HK-2 (cell line): ENCODE results near the gene CTTNBP2NL.
A peak's percentile ranks its signal among the peaks of the same experiment; 100 is the strongest.

Experiments
- DNase-seq: peaks from one replicate; pipeline ENCODE4 v3.0.0-alpha.2; 2018; ENCODE audit not compliant: unreplicated experiment

CTTNBP2NL gene, protein sequence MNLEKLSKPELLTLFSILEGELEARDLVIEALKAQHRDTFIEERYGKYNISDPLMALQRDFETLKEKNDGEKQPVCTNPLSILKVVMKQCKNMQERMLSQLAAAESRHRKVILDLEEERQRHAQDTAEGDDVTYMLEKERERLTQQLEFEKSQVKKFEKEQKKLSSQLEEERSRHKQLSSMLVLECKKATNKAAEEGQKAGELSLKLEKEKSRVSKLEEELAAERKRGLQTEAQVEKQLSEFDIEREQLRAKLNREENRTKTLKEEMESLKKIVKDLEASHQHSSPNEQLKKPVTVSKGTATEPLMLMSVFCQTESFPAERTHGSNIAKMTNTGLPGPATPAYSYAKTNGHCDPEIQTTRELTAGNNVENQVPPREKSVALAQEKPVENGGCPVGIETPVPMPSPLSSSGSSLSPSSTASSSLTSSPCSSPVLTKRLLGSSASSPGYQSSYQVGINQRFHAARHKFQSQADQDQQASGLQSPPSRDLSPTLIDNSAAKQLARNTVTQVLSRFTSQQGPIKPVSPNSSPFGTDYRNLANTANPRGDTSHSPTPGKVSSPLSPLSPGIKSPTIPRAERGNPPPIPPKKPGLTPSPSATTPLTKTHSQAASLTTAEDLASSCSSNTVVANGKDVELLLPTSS

DNA sequence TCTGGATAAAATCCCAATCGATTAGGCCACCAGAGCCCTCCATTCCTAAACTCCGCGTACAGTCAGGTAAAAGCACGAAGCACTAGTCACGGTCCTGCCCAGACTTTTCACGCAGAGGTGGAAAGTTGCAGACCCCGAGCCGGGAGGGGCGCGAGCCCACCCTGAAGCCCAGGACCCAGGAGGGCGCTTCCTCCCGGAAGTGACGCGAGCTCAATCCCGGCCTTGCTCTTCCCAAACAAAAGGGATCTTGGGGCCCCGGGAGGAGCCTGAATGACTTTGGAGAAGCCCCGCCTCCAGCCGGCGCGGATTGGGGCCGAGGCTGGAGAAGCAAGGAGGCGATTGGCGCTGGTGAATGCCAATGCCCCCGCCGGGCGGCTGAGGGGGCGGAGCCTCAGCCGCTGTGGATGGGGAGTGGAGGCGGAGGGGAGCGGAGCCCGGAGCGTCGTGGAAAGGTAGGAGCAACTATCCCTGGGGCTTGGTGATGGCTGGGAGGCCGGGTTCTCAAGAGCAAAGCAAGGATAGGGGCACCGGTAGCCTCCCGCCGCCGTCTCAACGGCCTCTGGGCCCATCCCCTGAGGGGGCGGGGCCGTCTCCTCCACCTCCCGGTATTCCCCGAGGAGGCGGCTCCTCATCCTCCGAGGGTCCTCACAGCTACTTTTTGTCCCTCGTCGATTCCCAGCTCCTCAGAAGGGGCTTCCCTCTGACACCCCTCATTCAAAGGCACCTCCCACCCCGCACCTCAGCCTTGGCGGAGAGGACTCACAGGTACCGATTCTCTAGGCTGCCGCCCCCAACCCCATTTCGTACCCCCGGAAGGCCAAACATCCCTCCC is at the start of gene CTTNBP2NL:
CTTNBP2NL (plus strand) TSS at position 394 of the 832 bp plus-strand sequence. CDS start 19,952 bp downstream, outside the sequence.
- peak; percentile 96 for DNase-seq

DNA sequence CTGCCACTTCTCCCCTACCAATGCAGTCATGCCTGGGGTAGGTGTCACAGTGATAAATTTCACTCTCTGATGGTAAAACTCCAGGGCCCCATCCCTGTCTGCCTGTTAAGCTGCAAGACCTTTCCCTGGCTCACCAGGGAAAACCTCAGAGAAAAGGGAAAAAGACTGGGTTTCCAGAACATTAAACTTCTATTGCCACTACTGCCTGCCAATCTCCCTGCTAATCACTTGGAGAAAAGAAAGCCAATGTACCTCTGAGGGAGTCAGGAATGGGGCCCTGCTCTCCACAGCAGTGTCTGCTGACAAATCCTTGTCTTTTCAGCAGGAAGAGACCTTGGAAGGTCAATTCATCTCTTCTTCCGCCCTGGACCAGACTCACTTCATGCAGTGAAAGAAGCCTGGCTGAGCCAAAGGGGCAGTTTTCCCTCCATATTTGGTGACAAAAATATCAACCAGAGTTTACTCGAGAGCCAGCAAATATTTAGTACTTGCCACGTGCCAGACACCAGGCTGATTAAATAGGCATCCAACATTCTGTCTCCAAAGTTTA is 49.1 kb upstream of the CTTNBP2NL start:
- no peak for DNase-seq

DNA sequence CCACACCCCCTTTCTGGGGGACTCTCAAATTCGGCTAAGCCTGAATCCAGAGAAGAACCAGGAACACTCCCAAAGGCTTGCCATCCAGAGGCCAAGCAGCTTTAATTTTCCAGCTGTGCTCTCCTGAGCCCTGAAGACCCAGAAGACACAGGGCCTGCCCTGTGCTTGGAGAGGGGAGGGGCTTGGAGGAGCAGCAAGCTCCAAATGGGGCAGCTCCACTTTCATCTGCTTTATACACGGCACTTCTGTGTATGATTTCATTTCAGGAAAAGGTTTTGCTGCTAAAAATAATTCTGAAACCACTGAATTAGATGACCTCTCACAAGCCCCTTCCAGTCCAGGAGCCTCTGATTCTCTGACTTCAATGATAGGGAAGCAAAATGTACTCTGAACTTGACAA is 39.2 kb upstream of the CTTNBP2NL start:
- DNase-seq: no peak

DNA sequence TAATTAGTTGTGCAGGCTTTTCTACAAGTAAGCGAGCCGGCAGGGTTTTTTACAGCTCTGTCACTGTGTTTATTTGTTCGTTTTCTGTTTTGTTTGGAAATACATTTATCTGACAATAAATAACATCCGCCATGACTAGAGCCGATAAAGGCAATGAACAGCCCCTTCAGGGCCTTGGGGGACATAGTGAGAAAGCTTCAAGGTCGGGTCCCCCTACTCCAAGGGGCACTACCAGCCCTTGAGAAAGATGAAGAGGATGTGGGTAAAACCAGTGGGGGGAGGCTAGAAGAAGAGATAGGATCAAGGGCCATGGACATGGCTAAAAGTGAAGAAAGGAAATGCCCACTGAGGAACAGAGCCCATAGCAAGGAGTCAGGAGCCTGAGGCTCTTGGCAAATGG is 38.5 kb upstream of the CTTNBP2NL start:
- no peak for DNase-seq

DNA sequence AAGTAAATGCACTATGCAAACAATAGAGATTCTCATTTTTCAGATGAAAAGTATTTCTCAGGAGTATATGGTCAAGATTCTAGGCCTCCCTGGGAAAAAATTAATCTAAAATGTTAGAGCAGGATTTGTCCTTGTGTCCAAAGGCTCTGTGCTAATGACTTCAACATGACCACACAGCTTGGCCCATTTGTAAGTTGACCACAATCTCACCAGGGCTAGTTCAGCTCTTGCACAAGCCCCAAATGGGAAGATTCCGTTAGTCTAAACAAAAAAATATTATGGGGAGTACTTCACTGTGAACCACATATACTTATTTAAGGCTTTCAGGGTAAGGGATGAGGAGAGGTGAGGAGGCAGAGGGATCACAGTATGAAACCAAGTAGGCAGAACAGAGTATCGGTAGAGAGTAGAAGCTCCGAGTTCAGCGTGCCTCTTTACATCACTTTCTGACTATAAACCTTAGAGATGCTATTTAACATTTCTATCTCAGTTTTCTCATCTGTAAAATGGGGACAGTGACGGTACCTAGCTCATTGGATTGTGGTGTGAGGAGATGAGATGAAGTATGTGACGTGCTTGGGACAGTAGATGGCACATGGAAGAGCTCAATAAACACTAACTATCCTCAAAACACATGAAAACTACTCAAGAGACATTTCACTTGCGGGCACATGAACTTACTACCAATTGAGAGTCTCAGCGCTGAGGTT is 37.8 kb upstream of the CTTNBP2NL start:
- DNase-seq: no peak

DNA sequence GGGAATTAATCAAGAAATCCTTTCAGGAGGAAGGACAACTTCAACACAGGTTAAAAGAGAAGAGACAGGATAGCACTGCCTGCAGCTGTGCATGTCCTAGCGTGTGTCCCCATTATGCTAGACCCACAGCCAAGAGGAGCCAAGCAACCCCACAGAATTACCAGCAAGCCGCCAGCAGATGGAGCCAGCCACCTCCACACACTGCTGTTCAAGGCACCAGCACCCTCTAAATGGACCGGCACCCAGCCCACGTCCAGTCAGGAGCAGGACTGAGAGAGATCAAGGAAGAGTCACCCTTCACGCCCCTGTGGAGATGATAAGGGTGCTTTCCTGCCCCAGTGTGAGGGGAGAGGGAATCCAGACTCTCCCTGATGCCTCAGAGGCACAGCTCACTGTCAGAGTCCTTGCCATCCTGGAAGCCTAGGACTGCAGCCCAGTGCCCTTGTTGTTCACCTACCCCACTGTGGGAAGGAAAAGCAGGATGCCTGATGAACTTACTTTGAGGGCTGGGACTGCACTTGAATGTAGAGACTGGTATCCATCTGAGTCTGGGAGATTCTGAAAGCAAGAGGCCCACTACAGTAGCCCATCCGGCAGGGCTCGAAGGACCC is 37.1 kb upstream of the CTTNBP2NL start:
- peak; percentile 34 for DNase-seq

DNA sequence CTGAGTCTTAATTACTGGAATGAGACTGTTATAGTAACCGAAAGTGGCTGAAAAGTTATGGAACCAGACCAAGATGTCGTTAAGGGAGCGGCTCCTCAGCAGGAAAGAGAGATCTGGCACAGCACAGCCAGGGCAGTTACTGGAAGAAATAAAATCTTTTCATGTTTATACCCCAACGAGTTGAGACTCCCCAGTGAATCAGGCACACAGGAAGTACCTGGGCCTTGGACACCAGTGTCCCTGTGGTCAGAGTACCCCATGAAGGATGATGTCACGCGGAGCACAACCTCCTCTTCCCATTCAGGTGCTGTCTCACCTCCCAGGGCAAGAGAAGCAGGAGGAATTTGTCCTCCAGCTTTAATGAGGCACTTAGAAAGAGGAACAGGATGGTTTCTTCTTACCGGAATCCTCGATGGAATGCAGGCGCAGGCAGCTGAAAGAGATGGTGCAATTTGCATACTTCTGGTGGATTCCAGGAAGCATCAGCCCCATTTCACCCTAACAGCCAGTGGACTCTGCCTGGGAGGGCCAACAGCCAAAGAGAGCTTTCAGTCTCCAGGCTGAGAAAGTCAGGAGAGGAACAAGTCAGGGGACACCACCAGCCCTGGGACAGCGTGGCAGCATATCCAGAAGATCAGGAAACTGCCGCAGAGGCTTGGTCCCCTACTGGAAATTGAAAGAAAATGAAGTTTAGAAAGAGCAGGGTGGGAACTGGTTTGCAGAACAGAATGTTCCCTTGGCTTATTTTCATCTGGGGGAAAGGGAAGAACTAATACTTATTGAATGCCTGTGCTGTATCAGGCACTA is 35.9 kb upstream of the CTTNBP2NL start:
- DNase-seq: no peak

DNA sequence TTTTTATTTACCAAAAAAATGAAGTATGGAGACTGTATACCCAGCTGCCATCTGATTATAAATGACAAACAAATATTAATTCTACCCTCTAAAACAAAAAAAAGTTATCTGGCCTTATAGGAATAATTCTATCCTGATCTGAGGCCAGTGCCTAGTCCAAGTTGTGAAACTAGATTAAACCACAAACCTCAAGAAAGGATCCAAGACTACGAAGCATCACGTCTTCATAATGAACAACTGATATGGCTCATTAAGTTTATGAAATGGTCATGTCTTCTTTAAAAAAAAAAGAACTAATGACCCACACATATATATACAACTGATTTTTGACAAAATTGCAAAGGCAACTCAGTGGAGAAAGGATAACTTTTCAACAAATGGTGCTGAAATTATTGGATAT is 32.4 kb upstream of the CTTNBP2NL start:
- DNase-seq: no peak

DNA sequence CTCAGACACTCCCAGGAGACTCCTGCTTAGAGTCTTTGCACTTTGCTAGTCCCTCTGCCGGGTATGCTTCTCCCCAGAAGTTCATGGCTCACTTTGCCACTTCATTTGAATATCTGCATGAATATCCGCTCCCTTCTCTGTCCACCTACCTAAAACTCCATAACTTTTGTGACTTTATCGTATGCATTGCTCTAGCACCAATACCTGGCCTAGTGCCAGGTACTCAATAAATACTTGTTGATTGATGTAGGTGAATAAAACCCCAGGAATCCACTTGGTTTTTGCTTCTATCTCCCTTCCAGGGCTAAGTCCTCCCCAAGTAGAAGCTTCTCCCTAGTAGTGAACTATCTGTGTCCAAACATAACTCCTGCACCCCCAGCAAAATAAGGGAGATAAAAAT is 27.8 kb upstream of the CTTNBP2NL start:
- DNase-seq: no peak

DNA sequence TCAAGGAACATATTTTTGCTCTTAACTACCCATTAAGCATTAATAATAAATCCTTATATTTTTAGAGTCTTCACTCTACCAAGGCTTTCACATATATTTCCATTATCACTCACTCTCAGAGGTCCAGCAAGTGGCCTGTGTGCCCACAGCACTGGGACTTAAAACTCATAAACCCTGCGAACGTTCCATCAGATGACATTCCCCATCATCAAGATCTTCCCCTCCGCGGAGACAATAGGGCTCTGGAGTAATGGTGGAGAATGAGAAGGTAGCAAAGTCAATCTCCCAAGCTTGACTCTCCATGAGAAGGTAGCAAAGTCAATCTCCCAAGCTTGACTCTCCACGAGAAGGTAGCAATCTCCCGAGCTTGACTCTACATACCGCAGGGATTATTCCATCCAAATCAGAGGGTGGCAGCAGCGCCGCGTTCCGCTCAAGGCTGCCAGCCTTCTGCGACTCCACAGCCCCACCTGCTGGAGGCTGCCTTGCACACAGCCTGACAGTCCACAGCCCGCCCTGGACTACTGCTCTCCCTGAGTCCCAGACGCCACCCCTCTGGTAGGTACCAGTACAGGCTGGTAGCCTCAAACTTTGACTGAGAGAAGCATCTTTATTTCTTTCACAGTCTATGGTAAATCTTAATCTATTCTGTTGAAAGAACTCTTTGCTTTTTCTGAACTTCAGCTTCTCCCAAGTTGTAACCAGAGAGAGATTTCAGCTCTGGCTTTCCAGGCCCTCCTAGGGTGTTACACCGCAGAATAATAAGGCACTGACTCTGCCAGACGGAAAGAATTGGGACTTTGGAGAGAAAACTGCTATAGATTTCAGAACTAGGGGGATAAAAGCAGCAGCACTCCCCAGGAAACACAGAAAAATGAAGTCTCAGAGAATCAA is 26.4 kb upstream of the CTTNBP2NL start:
- DNase-seq: peak; percentile 88

DNA sequence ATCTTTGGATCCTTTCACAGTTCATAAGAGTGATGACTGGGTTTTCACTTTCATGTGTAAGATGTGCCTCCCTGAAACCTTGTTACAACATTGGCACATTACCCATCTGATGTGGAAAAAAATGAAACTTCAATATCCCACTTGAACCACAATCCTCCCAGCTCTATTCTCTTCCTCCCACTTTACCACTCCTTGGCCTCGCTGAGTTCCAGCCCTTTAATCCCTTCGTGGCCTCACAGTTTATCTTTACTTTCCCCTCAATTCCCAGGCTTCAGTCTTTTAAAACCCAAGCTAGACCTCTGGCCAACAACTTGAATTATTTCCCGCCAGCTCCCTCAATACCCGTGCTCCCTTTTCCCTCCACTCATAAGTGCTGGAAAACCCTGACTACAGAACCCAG is 25.0 kb upstream of the CTTNBP2NL start:
- no peak for DNase-seq

DNA sequence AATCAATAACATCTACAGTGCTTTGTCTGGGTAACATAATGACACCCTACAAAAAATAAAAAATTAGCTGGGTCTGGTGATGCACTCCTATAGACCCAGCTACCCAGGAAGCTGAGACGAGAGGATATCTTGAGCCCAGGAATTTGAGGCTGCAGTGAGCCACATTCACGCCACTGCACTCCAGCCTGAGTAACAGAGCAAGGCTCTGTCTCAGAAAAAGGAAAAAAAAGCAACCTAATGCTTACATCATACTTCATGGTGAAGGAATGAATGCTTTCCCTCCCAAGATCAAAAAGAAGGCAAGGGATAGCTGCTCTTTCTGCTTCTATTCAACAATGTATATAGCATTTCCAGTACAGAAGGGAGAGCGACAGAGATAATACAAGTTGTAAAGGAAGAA is 24.2 kb upstream of the CTTNBP2NL start:
- no peak for DNase-seq

DNA sequence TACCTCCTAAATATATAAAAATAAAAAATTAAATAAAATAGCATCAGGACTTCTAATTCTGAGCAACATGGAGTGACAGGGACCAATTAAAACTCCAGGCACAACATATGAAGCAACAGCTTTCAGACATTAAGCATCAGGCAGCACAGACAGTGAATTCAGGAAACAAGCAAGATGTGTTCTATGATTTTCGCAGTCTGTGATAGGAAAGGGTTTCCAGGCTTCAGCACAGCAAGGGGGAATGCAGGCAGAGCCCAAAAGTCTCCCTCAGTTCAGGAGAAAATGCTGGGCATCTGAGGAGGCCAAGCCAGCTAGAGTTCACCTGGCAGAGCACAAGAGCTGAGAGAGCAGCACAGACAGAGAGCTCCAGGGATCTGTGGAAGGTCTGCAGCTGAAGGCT is 22.2 kb upstream of the CTTNBP2NL start:
- DNase-seq: no peak

DNA sequence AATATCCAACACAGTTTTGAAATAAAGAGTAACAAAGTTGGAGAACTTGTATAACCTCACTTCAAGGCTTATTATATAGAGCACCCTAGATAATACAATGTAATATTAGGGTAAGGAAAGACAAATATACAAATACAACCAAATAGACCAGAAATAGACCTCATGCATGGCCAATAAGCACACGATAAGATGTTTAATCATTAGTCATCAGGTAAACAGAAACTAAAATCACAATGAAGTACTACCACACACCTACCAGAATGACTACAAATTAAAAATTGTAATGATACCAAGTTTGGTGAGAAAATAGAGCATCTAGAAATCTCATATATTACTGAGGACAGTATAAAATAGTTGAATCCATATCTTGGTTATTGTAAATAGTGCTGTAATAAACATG is 20.3 kb upstream of the CTTNBP2NL start:
- DNase-seq: no peak

DNA sequence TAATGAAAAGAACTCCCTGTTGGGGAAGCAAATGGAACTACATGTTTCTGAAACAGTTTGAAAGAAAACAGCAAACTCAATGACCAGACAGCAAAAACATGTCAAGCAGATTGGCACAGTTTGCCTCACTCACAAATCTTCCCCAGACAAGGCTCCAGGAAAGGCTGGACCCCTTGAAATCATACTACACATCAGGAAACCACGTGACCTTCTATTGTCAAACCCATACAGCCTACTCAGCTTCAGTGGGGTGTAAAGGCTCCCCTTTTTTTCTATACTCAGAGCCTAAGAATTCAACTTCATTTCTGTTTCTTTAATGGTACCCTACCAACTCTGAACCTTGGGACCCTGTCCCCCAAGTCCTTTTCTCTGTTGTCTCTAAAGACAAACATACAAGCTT is 15.7 kb upstream of the CTTNBP2NL start:
- DNase-seq: no peak

DNA sequence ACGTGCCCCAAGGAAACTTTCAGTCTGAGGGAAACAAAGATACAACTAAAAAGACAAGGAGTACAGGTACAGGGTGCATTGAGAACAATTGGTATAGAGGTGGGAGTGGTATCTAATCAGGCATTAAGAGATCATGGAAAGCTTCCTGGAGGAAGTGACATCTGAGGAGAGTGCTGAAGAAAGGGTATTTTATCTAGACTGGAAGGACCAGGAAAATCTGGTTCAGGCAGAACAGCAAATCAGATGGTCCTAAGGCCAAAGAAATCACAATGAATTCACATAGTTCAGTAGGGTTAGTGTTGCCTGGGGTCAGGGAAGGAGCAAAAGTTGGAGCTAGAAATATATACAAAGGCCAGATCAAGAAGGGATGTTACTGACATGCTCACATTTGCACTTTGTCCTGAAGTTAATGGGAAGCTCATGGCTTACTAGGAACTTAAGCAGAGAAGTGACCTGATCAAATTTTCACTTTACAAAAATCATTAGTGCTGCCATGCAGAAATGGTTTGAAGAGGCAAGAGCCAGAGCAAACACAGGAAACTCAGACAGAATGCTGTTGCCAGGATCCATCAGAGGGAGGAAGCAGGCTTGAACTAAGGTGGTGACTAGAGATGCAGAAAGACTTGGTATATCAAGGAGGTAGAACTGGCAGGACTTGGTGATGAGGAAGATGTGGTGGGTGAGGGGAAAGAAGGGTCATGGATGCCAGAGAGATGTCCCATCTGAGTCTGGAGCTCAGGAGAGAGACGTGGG is 14.5 kb upstream of the CTTNBP2NL start:
- DNase-seq: no peak

DNA sequence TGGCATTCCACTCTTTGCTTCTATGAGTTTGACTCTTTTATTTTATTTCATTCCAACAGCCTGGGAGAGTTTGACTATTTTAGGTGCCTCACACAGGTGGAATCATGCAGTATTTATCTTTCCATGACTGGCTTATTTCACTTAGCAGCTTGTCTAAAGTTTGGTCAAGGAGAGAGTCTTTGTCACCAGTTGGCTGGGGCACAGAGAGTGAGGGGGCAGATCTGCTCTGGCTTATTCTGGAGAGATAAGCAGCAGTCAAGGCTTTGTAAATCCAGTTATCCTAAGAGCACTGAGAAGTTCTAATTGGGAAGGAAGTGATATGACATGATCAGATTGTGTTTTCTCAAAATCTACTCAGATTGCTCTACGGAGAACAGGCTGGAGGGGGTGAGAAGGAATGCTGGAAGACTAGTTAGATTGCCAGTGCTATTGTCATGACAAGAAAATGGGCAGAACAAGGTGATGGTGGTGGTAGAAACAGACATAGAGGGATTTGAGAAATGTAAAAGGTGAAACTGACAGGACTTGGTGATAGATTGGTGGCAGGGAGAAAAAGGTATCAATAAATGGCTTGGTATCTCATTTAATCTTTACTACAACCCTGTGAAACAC is 12.1 kb upstream of the CTTNBP2NL start:
- DNase-seq: no peak
